Muscle layer of colon (tissue), 2 donors: ENCODE data around the gene EXOC6B.
"Not testable (repeated sequence)": the region's sequence is repeated elsewhere in the genome, so short reads cannot be mapped to it uniquely, and the experiment has no call there.

Source experiments
- H3K27ac ChIP-seq: one replicate; pipeline ENCODE4 v1.7.0; 2013; ENCODE audit warnings: low read depth, mild to moderate bottlenecking, low read length, moderate library complexity
- H3K27me3 ChIP-seq, 2 donors: one replicate each; pipeline ENCODE4 v1.7.0; 2013; ENCODE audit warnings: low read length in 2 of 2, mild to moderate bottlenecking in 2 of 2; ENCODE audit not compliant: insufficient read depth in 2 of 2, control insufficient read depth in 1 of 2
- H3K36me3 ChIP-seq: one replicate; pipeline ENCODE4 v1.7.0; 2013; ENCODE audit warnings: mild to moderate bottlenecking, low read length; ENCODE audit not compliant: insufficient read depth
- H3K4me1 ChIP-seq: one replicate; pipeline ENCODE4 v1.7.0; 2013; ENCODE audit warnings: mild to moderate bottlenecking, low read length; ENCODE audit not compliant: insufficient read depth
- H3K4me3 ChIP-seq, 2 donors: one replicate each; pipeline ENCODE4 v1.7.0; 2013; ENCODE audit warnings: low read length in 2 of 2, low read depth in 1 of 2, mild to moderate bottlenecking in 1 of 2, moderate library complexity in 1 of 2
- H3K9ac ChIP-seq: one replicate; pipeline ENCODE4 v1.7.0; 2013; ENCODE audit warnings: low read length
- H3K9me3 ChIP-seq: one replicate; pipeline ENCODE4 v1.7.0; 2013; ENCODE audit warnings: mild to moderate bottlenecking, low read length
- donor health status: abdominal sarcoma.
- donor health status: Adenocarcinoma of cecum.

EXOC6B gene

DNA sequence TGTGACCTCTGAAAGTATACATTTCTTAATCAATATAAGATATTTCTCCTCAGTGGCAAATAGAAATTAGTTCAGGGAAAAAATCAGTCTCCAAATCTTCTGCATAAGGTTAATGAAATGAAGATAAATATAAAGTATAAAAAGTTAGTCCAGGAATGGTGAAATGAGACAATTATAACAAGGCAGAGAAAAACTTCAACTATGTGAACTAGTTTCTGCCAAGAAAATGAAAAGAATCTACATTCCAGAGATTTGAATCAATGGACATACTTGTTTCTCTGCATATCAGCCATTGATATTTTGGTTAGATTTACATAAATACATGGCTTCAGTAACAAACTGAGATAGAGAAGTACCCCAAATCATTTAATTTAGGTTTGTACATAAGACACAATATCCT is 249.0 kb downstream of the EXOC6B start:
- H3K9me3 ChIP-seq: no peaks in the 10 kb centered on the region
- no peak overlapping the region for H3K9ac ChIP-seq
- no peaks in the 10 kb centered on the region for H3K27me3 ChIP-seq
- H3K4me1 ChIP-seq: no peaks in the 10 kb centered on the region
- H3K27ac ChIP-seq: no peak overlapping the region
- H3K36me3 ChIP-seq: no peaks in the 10 kb centered on the region
- H3K4me3 ChIP-seq: no peak overlapping the region

DNA sequence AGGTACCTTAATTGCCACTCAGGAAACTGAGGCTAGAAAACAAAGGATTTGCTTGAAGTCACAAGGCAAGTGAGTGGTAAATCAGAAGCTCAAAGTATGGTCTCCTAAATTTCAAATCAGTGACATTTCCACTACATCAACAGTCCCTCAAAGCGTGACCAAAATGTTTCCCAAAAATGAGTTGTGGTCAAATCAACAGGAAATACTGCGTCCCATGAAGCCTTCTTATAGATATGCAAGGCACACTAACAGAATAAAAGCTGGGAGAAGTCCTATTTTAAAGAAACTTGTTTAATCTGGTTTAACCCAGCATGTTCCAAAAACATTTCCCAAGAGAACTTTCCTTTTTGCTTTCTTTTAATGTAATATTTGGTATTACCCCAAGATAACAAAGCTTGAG is 249.4 kb downstream of the EXOC6B start:
- H3K4me1 ChIP-seq: no peaks in the 10 kb centered on the region
- H3K4me3 ChIP-seq: no peak overlapping the region

DNA sequence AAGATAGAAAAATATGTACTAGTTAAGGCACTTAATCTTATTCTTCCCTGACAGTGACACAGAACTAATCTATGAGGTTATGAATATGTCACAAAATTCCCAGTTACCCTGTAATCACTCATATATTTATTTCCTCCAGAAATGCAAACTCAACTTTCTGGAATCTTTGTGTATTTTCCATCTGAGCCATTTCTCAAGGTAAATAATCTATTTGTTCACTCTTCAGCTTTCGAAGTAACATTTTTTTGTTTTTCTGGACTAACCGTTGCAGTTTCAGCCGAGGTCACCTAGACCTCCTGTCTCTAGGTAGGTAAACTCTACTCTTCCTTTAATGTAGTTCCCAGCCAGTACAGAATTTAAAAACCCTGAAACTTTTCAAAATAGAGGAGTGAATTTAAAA is 250.9 kb downstream of the EXOC6B start:
- no peak overlapping the region for H3K27ac ChIP-seq
- H3K27me3 ChIP-seq: no peaks in the 10 kb centered on the region
- no peak overlapping the region for H3K4me3 ChIP-seq

More for the DNA sequence above, 249.4 kb downstream of the EXOC6B start:
- H3K27ac ChIP-seq: no peak overlapping the region
- no peaks in the 10 kb centered on the region for H3K27me3 ChIP-seq
- H3K9me3 ChIP-seq: no peaks in the 10 kb centered on the region
- H3K9ac ChIP-seq: no peak overlapping the region
- no peaks in the 10 kb centered on the region for H3K36me3 ChIP-seq

DNA sequence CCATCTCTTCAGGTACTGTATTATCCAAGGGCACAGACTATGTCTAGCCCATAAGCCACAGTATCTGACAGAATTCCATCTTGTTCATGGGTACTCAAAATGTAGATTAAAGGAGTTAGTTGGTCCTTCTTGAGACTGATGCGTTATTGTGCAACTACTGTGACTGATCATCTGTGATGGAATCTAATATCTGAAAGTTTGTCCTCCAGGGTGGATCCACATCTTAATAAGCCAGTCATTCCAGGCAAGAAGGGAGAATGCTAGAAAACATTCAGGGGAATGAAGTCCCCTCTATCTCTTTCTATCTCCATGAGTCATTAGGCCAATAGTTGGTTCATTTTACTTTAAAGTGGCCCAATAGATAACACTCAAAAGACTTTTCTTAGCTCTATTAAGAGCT is 252.6 kb downstream of the EXOC6B start:
- Histone ChIP-seq H3K36me3 (no peaks in the 10 kb centered on the region), H3K9me3 (no peaks in the 10 kb centered on the region), H3K9ac (no peak overlapping the region), H3K27me3 (no peaks in the 10 kb centered on the region), H3K4me3 (no peak overlapping the region), H3K27ac (no peak overlapping the region), H3K4me1 (no peaks in the 10 kb centered on the region)

More for the DNA sequence above, 250.9 kb downstream of the EXOC6B start:
- H3K9ac ChIP-seq: no peak overlapping the region
- H3K4me1 ChIP-seq: no peaks in the 10 kb centered on the region
- H3K36me3 ChIP-seq: no peaks in the 10 kb centered on the region
- H3K9me3 ChIP-seq: no peaks in the 10 kb centered on the region

DNA sequence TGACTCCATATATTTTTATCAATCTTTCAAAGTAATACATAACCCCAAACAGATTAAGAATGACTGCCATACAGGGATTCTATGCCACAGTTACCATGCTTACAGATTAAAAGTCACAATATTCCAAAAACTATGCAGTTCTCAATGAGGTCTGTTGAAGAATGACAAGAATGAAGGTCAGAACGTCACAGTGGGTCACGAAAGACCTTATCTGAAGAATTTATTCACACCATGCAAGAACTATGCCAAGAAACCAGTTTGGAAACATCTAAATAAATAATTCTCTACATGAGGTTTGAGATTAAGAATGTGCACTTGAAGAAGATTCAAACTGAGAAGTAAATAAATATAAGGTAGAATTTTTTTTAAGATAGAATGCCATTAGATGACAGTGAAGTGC is 253.3 kb downstream of the EXOC6B start:
- Histone ChIP-seq H3K9ac (no peak overlapping the region), H3K36me3 (no peaks in the 10 kb centered on the region), H3K4me3 (no peak overlapping the region), H3K27me3 (no peaks in the 10 kb centered on the region), H3K9me3 (no peaks in the 10 kb centered on the region), H3K27ac (no peak overlapping the region), H3K4me1 (no peaks in the 10 kb centered on the region)

DNA sequence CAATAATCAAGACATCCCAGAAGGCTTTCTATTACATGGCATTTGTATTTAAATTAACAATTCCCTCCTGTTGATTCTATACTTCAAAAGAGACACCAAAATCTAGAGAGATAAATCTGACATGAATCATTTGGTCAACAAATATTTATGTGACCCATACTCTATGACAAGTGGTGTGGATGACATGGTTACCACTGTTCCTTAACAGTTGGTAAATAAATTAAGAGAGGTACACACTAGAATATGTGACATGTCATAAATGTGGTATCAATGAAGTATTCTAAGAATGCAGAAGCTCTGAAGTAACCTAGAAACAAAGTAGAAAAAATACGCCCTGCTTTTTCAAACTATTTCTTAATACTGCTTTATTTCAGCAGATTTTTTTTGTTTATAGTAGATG is 255.4 kb downstream of the EXOC6B start:
- Histone ChIP-seq H3K9me3 (no peaks in the 10 kb centered on the region), H3K9ac (no peak overlapping the region), H3K27ac (no peak overlapping the region), H3K27me3 (no peaks in the 10 kb centered on the region), H3K36me3 (no peaks in the 10 kb centered on the region), H3K4me1 (no peaks in the 10 kb centered on the region), H3K4me3 (no peak overlapping the region)

DNA sequence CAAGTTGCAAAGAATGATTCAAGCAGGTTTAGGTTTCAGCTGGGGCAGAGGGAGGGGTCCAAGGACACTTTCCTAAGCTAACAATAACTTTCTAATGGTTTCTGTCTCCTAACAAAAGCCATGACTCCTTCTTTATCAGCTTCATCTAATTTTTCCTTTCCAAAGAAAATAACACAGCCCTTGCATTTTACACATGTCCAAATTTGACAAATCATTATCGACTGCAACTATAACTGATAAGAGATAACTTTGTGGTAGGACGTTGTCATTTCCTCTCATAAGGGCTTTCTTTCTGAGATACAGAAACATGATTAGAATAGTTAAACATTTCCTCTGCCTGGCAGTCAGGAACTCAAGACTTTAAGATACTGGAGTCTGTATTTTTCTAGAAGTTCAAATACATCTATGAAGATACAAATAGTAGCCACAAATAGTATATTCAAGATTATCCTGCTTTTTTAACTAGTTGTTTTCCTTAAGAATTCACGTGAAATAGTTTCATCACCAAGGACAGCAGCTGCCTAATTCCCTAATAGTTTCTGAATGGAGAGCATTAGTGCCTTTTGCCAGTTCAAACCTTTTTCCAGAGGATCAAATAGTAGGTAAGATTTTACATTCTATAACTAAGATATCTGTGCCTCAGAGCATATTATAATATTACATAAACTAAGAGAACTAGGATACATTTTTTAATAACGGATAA is 263.2 kb downstream of the EXOC6B start:
- H3K9ac ChIP-seq: no peak overlapping the region
- H3K9me3 ChIP-seq: no peaks in the 10 kb centered on the region
- no peaks in the 10 kb centered on the region for H3K27me3 ChIP-seq
- H3K27ac ChIP-seq: no peak overlapping the region
- no peaks in the 10 kb centered on the region for H3K36me3 ChIP-seq
- H3K4me1 ChIP-seq: peaks cover 7% of the 10 kb centered on the region
- H3K4me3 ChIP-seq: no peak overlapping the region

DNA sequence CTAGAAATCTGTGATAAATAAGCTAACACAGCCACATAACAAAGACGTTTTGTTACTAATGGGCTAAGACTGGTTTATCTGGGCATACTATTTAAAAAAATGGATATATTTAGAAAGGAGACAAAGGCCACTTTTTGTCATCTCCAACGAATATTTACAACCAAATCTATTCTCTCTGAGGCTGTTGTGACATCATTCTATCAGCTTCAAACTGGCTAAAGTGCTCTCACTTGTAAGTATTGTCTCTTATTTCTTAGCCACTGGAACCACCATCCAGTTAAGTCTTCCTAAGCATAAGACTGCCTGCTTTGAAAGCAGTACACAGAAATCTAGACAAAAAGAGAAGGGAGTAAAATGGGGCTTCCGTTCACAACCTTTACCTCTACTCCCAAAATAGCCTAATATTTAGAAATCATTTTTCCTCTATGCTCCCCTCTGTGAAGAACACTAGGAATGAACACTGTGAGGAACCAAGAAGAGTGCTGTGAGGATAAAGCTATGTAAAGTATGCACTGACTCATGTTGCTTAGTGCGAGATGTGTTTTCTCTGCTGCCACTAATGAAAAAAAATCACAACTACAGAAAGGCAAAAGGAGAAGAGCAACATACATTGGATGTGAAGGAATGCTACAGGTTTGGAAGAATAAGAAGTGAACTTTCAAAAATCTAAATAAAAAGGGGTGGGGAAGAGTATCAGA is 264.1 kb downstream of the EXOC6B start:
- H3K36me3 ChIP-seq: no peaks in the 10 kb centered on the region
- H3K27me3 ChIP-seq: no peaks in the 10 kb centered on the region
- no peak overlapping the region for H3K4me3 ChIP-seq
- no peak overlapping the region for H3K27ac ChIP-seq
- no peaks in the 10 kb centered on the region for H3K9me3 ChIP-seq
- peaks cover 7% of the 10 kb centered on the region for H3K4me1 ChIP-seq
- no peak overlapping the region for H3K9ac ChIP-seq

DNA sequence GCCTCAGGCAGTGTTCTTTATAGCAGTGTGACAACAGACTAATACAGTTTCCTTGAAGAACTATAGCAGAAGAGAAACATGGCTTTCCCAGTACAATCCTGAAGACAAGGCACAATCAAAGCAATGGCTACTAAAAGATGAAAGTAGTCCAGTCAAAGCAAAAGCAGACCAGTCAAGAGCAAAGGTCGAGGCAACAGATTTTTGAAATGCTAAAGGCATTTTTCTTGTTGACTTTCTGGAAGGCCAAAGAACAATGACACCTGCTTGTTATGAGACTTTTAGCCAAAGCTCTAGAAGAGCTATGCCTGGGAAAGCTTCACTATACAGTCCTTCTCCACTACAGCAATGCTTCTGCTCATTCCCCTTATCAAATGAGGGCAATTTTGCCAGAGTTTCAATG is 269.9 kb downstream of the EXOC6B start:
- Histone ChIP-seq H3K4me3 (no peak overlapping the region), H3K27ac (no peak overlapping the region), H3K9me3 (no peaks in the 10 kb centered on the region), H3K9ac (no peak overlapping the region), H3K27me3 (no peaks in the 10 kb centered on the region), H3K4me1 (no peaks in the 10 kb centered on the region), H3K36me3 (no peaks in the 10 kb centered on the region)

DNA sequence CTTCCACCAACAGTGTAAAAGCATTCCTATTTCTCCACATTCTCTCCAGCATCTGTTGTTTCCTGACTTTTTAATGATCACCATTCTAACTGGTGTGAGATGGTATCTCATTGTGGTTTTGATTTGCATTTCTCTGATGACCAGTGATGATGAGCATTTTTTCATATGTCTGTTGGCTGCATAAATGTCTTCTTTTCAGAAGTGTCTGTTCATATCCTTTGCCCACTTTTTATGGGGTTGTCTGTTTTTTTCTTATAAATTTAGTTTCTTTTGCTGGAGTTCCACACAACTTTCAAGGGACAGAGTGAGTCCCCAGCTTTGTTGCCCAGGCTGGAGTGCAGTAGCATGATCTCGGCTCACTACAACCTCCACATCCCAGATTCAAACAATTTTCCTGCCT is 270.5 kb downstream of the EXOC6B start:
- H3K36me3 ChIP-seq, H3K4me3 ChIP-seq, H3K4me1 ChIP-seq, H3K27ac ChIP-seq, H3K27me3 ChIP-seq, H3K9ac ChIP-seq, H3K9me3 ChIP-seq: not testable (repeated sequence)

DNA sequence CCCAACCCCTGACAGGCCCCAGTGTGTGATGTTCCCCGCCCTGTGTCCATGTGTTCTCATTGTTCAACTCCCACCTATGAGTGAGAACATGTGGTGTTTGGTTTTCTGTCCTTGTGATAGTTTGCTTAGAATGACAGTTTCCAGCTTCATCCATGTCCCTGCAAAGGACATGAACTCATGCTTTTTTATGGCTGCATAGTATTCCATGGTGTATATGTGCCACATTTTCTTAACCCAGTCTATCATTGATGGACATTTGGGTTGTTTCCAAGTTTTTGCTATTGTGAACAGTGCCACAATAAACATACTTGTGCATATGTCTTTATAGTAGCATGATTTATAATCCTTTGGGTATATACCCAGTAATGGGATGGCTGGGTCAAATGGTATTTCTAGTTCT is 270.9 kb downstream of the EXOC6B start:
- H3K27me3 ChIP-seq, H3K9me3 ChIP-seq, H3K4me3 ChIP-seq, H3K27ac ChIP-seq, H3K36me3 ChIP-seq, H3K4me1 ChIP-seq, H3K9ac ChIP-seq: not testable (repeated sequence)

DNA sequence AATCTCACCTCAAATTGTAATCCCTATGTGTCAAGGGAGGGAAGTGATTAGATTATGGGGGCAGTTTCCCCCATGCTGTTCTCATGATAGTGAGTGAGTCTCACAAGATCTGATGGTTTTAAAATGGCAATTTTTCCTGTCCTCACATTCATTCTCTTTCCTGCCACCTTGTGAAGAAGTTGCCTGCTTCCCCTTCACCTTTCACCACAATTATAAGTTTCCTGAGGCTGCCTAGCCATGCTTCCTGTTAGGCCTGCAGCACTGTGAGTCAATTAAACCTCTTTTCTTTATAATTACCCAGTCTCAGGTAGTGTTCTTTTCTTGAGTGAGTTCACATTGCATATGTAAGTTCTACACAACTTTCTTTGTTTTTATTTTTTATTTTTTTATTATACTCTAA is 271.5 kb downstream of the EXOC6B start:
- Histone ChIP-seq H3K27ac (no peak overlapping the region), H3K27me3 (no peaks in the 10 kb centered on the region), H3K36me3 (no peaks in the 10 kb centered on the region), H3K4me3 (no peak overlapping the region), H3K9ac (no peak overlapping the region), H3K9me3 (no peaks in the 10 kb centered on the region), H3K4me1 (no peaks in the 10 kb centered on the region)
